Small intestine (tissue), 7 donors: ENCODE measurements around the gene TRAF7. TPM values are rescaled to one million over a fixed set of nuclear protein-coding genes. Genes with fewer than 3 reads are reported as not detected.

ENCODE experiments used
- DNase-seq, 2 donors: peaks; one replicate each; pipeline versions ENCODE4 v3.0.0 to v3.0.0-alpha.2; 2013
- FAIRE-seq: peaks from 2 replicates; lab custom pipeline; 2012; peaks lifted over from hg19 to GRCh38; lab: Jason Lieb, UNC
- H3K27ac ChIP-seq, 3 donors: one replicate each; pipeline ENCODE4 v1.5.1; 2013; ENCODE audit warnings: low read length in 2 of 3, mild to moderate bottlenecking in 2 of 3, control low read depth in 1 of 3, inconsistent platforms in 1 of 3, low read depth in 1 of 3, moderate library complexity in 1 of 3
- H3K27me3 ChIP-seq, 3 donors: one replicate each; pipeline ENCODE4 v1.6.1; 2013; ENCODE audit warnings: low read length in 3 of 3, inconsistent platforms in 1 of 3; ENCODE audit not compliant: control insufficient read depth in 3 of 3, insufficient read depth in 3 of 3
- H3K36me3 ChIP-seq, 3 donors: one replicate each; pipeline ENCODE4 v1.6.1; 2013; ENCODE audit warnings: low read length in 3 of 3, inconsistent platforms in 1 of 3, low read depth in 1 of 3, mild to moderate bottlenecking in 1 of 3, moderate library complexity in 1 of 3; ENCODE audit not compliant: control insufficient read depth in 3 of 3, insufficient read depth in 2 of 3
- H3K4me1 ChIP-seq, 3 donors: one replicate each; pipeline ENCODE4 v1.6.1; 2013; ENCODE audit warnings: low read length in 2 of 3, inconsistent platforms in 1 of 3, low read depth in 1 of 3, mild to moderate bottlenecking in 1 of 3, moderate library complexity in 1 of 3; ENCODE audit not compliant: control insufficient read depth in 3 of 3, insufficient read depth in 2 of 3
- H3K4me3 ChIP-seq, 3 donors: one replicate each; pipeline ENCODE4 v1.5.1; 2013; ENCODE audit warnings: low read length in 3 of 3, control low read depth in 1 of 3, inconsistent platforms in 1 of 3, low read depth in 1 of 3, mild to moderate bottlenecking in 1 of 3, moderate library complexity in 1 of 3
- H3K9me3 ChIP-seq, 2 donors: one replicate each; pipeline ENCODE4 v1.6.1; 2013; ENCODE audit warnings: low read depth in 1 of 2, low read length in 1 of 2; ENCODE audit not compliant: control insufficient read depth in 2 of 2, insufficient read depth in 1 of 2
- WGBS, 3 donors: extraction: QIAGEN DNeasy Blood & Tissue Kit; methylation state at CpG; one replicate each; pipeline ENCODE4 v1.1.7; 2013; 5-methylcytosine and 5-hydroxymethylcytosine counted together
- polyA plus RNA-seq, 4 donors: library from polyadenylated mRNA; stranded (reverse) in 3 of 4; unstranded in 1 of 4; fragments of 200-250 nt in 3 of 4; fragments of 120-200 nt in 1 of 4; gene quantifications; one replicate each; pipeline versions ENCODE4 v1.2.1 to v1.2.3, GENCODE V29; 2013
- donor health status: healthy with polysubstance abuse.
- donor health status: control.
- donor health status: control.
- donor health status: Bipolar disorder and iron deficiency.
- donor health status: healthy.

Gene TRAF7
- polyA plus RNA-seq, 4 donors = 47.6 to 73.4 (median 64.1) TPM

DNA sequence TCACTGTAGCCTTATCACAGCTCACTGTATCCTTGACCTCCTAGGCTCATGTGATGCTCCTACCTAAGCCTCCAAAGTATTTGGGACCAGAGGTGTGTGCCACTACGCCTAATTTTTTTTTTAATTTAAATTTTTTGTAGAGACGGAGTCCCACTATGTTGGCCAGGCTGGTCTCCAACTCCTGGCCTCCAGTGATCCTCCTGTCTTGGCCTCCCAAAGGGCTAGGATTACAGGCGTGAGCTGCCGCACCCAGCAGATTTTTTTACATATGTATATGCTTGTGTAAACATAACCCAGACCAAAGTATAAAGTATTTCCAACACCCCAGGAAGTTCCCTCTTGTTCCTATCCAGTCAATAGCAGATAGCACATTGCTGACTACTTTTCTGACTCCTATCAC is 60.7 kb downstream of the TRAF7 start:
- H3K4me3 ChIP-seq = no peak overlapping the region
- DNase-seq (peak; percentile 21 to 40), FAIRE-seq (no peak)
- peaks cover 0 to 17% (median 0%) of the 10 kb centered on the region in 3 donors for H3K36me3 ChIP-seq
- no peak overlapping the region for H3K27ac ChIP-seq
- H3K4me1 ChIP-seq = peaks cover 2 to 19% (median 6%) of the 10 kb centered on the region in 3 donors
- no peaks in the 10 kb centered on the region for H3K9me3 ChIP-seq
- no peaks in the 10 kb centered on the region for H3K27me3 ChIP-seq
- WGBS, 3 donors = 77 to 86% (median 80%) methylated on average over 4 of the region's 4 CpGs

- Histone ChIP-seq H3K36me3 (peaks cover 0 to 23% (median 0%) of the 10 kb centered on the region in 3 donors), H3K27ac (peak within 1 kb of the TSS; percentile 73 to 89 (median 87)), H3K27me3 (no peaks in the 10 kb centered on the region), H3K4me3 (peak within 1 kb of the TSS; percentile 83 to 99 (median 86)), H3K4me1 (peaks cover 0 to 11% (median 2%) of the 10 kb centered on the region in 3 donors), H3K9me3 (no peaks in the 10 kb centered on the region)
- whole genome bisulfite sequencing, 3 donors = 0 to 1% (median 0%) methylated on average over 68 to 82 of the region's 82 CpGs
- DNase-seq (peak; percentile 99 to 100), FAIRE-seq (no peak)
Measured at GRCh38 chr16:2223221-2223941, 67.8 kb downstream of the TRAF7 start, which contains the start of gene E4F1. Gene E4F1 (plus strand): TSS chr16:2223591. CDS start chr16:2223614, 23 bp downstream.

GRCh38 chr16:2223942-2224486 is 68.4 kb downstream of the TRAF7 start:
- peak overlapping the region; percentile 73 to 89 (median 87) for H3K27ac ChIP-seq

GRCh38 chr16:2226245-2226793 is 70.7 kb downstream of the TRAF7 start:
- Histone ChIP-seq H3K36me3 (peaks cover 4 to 53% (median 8%) of the 10 kb centered on the region in 3 donors), H3K27me3 (no peaks in the 10 kb centered on the region), H3K4me1 (peaks cover 0 to 11% (median 2%) of the 10 kb centered on the region in 3 donors), H3K9me3 (no peaks in the 10 kb centered on the region), H3K27ac (no peak overlapping the region), H3K4me3 (no peak overlapping the region)
- 46 to 67% (median 54%) methylated on average over 9 of the region's 9 CpGs for WGBS, 3 donors
- no peak for FAIRE-seq
- DNase-seq = no peak

More at GRCh38 chr16:2223942-2224486, 68.4 kb downstream of the TRAF7 start:
- no peaks in the 10 kb centered on the region for H3K9me3 ChIP-seq
- peak; percentile 65 to 68 for DNase-seq
- WGBS, 3 donors = 3 to 4% (median 4%) methylated on average over 18 to 22 of the region's 22 CpGs
- peaks cover 0 to 30% (median 3%) of the 10 kb centered on the region in 3 donors for H3K36me3 ChIP-seq
- H3K27me3 ChIP-seq = no peaks in the 10 kb centered on the region
- H3K4me3 ChIP-seq = peak overlapping the region; percentile 83 to 99 (median 86)
- H3K4me1 ChIP-seq = peaks cover 0 to 11% (median 2%) of the 10 kb centered on the region in 3 donors
- no peak for FAIRE-seq

DNA sequence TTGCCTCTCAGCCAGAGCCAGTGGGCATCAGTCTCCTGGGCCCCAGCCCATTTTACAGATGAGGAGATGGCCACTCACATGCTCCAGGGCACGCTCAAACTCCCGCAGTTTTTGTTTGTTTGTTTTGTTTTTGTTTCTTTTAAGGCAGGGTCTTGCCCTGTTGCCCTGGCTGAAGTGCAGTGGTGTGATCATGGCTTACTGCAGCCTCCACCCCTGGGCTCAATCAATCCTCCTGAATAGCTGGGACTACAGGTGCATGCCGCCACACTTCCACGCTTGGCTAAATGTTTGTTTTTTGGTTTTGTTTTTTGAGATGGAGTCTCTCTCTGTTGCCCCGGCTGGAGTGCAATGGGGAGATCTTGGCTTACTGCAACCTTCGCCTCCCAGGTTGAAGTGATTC is 71.3 kb downstream of the TRAF7 start:
- peaks cover 0 to 11% (median 2%) of the 10 kb centered on the region in 3 donors for H3K4me1 ChIP-seq
- no peak overlapping the region for H3K4me3 ChIP-seq
- DNase-seq = no peak
- H3K27ac ChIP-seq = no peak overlapping the region
- H3K27me3 ChIP-seq = no peaks in the 10 kb centered on the region
- peaks cover 6 to 59% (median 8%) of the 10 kb centered on the region in 3 donors for H3K36me3 ChIP-seq
- H3K9me3 ChIP-seq = no peaks in the 10 kb centered on the region
- 90 to 94% (median 94%) methylated on average over 6 of the region's 6 CpGs for WGBS, 3 donors
- no peak for FAIRE-seq

Other genes with a start within 250 kb of the TRAF7 start
- under 1 TPM in 1 of 4 donors, not detected in 3; 0.04 TPM for gene HS3ST6, start 237.4 kb upstream of the TRAF7 start, polyA plus RNA-seq
- gene MSRB1, start 212.6 kb upstream of the TRAF7 start, polyA plus RNA-seq = 100 to 1,000 TPM in 1 of 4 donors, 10 to 100 TPM in 3; 50.6 to 105 (median 62.0) TPM
- 1 to 10 TPM in 1 of 4 donors, under 1 TPM in 2, not detected in 1; 0.38 to 1.1 (median 0.67) TPM for gene RPL3L, start 201.1 kb upstream of the TRAF7 start, polyA plus RNA-seq
- gene NDUFB10, start 196.2 kb upstream of the TRAF7 start, polyA plus RNA-seq = 100 to 1,000 TPM; 132 to 544 (median 376) TPM
- 1,000 to 10,000 TPM; 1,075 to 4,112 (median 2,558) TPM for gene RPS2, start 191.0 kb upstream of the TRAF7 start, polyA plus RNA-seq
- gene RNF151, start 188.9 kb upstream of the TRAF7 start, polyA plus RNA-seq = under 1 TPM in 2 of 4 donors, not detected in 2; 0.09 to 0.18 TPM
- 10 to 100 TPM; 34.1 to 49.7 (median 45.6) TPM for gene TBL3, start 183.7 kb upstream of the TRAF7 start, polyA plus RNA-seq
- gene NOXO1, start 174.3 kb upstream of the TRAF7 start, polyA plus RNA-seq = 10 to 100 TPM in 2 of 4 donors, 1 to 10 TPM in 2; 3.1 to 30.5 (median 10.8) TPM
- 100 to 1,000 TPM in 2 of 4 donors, 10 to 100 TPM in 2; 50.4 to 261 (median 94.7) TPM for gene GFER, start 171.6 kb upstream of the TRAF7 start, polyA plus RNA-seq
- gene SYNGR3, start 165.8 kb upstream of the TRAF7 start, polyA plus RNA-seq = 1 to 10 TPM in 2 of 4 donors, under 1 TPM in 2; 0.45 to 5.4 (median 0.92) TPM
- gene ZNF598, start 146.0 kb upstream of the TRAF7 start, polyA plus RNA-seq = 10 to 100 TPM; 26.7 to 51.9 (median 29.7) TPM
- 1 to 10 TPM in 1 of 4 donors, under 1 TPM in 2, not detected in 1; 0.48 to 9.0 (median 0.81) TPM for gene NPW, start 136.0 kb upstream of the TRAF7 start, polyA plus RNA-seq
- gene NHERF2, start 128.9 kb upstream of the TRAF7 start, polyA plus RNA-seq = 10 to 100 TPM; 15.7 to 76.1 (median 42.9) TPM
- 10 to 100 TPM; 13.0 to 27.6 (median 18.5) TPM for gene NTHL1, start 107.9 kb upstream of the TRAF7 start, polyA plus RNA-seq
- gene TSC2, start 107.8 kb upstream of the TRAF7 start, polyA plus RNA-seq = 10 to 100 TPM; 35.1 to 75.9 (median 60.1) TPM
- gene PKD1, start 19.9 kb upstream of the TRAF7 start, polyA plus RNA-seq = 10 to 100 TPM; 10.5 to 42.2 (median 26.7) TPM
- 10 to 100 TPM; 11.9 to 31.9 (median 23.7) TPM for gene RAB26, start 7.2 kb upstream of the TRAF7 start, polyA plus RNA-seq
- gene CASKIN1, start 40.8 kb downstream of the TRAF7 start, polyA plus RNA-seq = 1 to 10 TPM in 1 of 4 donors, under 1 TPM in 3; 0.27 to 1.1 (median 0.51) TPM
- 10 to 100 TPM; 41.5 to 68.7 (median 62.7) TPM for gene MLST8, start 49.7 kb downstream of the TRAF7 start, polyA plus RNA-seq
- gene BRICD5, start 55.1 kb downstream of the TRAF7 start, polyA plus RNA-seq = 10 to 100 TPM in 1 of 4 donors, 1 to 10 TPM in 3; 1.6 to 84.1 (median 8.6) TPM
- 10 to 100 TPM; 11.1 to 16.2 (median 13.4) TPM for gene PGP, start 59.1 kb downstream of the TRAF7 start, polyA plus RNA-seq
- 10 to 100 TPM; 16.5 to 37.1 (median 22.8) TPM for gene E4F1, start 67.8 kb downstream of the TRAF7 start, polyA plus RNA-seq
- gene DNASE1L2, start 80.7 kb downstream of the TRAF7 start, polyA plus RNA-seq = 1 to 10 TPM in 2 of 4 donors, under 1 TPM in 2; 0.55 to 3.8 (median 1.4) TPM
- 100 to 1,000 TPM in 3 of 4 donors, 10 to 100 TPM in 1; 86.1 to 246 (median 166) TPM for gene ECI1, start 95.8 kb downstream of the TRAF7 start, polyA plus RNA-seq
- 100 to 1,000 TPM in 3 of 4 donors, 10 to 100 TPM in 1; 91.7 to 166 (median 138) TPM for gene RNPS1, start 112.3 kb downstream of the TRAF7 start, polyA plus RNA-seq
- gene ABCA3, start 184.9 kb downstream of the TRAF7 start, polyA plus RNA-seq = 1 to 10 TPM; 1.1 to 4.7 (median 1.8) TPM